ENCODE measurements around the gene MALRD1. TPM values are rescaled to one million over a fixed set of nuclear protein-coding genes. Genes with fewer than 3 reads are reported as not detected.

MALRD1 gene
- total RNA-seq, 2 experiments from 2014 or later: not detected

GRCh38 chr10:19290770-19291169 lies 242.2 kb downstream of the MALRD1 start:
- Mint-ChIP-seq H3K9me3 (peaks cover 9% of the 10 kb centered on the region), H3K4me1 (no peaks in the 10 kb centered on the region), H3K27me3 (no peaks in the 10 kb centered on the region), H3K27ac (no peak overlapping the region), H3K4me3 (no peak overlapping the region), H3K36me3 (ENCODE audit: low read depth) (no peaks in the 10 kb centered on the region)
- DNase-seq: no peak
- ChIA-PET POLR2A (no interaction called here), CTCF (no interaction called here)

GRCh38 chr10:19294233-19294632 lies 245.6 kb downstream of the MALRD1 start:
- Mint-ChIP-seq H3K4me3 (no peak overlapping the region), H3K9me3 (peaks cover 5% of the 10 kb centered on the region), H3K36me3 (ENCODE audit: low read depth) (no peaks in the 10 kb centered on the region), H3K4me1 (no peaks in the 10 kb centered on the region), H3K27ac (no peak overlapping the region), H3K27me3 (no peaks in the 10 kb centered on the region)
- ChIA-PET CTCF (no interaction called here), POLR2A (no interaction called here)
- no peak for DNase-seq

GRCh38 chr10:19299645-19300044 lies 251.0 kb downstream of the MALRD1 start:
- Mint-ChIP-seq H3K4me1 (no peaks in the 10 kb centered on the region), H3K4me3 (no peak overlapping the region), H3K27me3 (no peaks in the 10 kb centered on the region), H3K36me3 (ENCODE audit: low read depth) (no peaks in the 10 kb centered on the region), H3K27ac (no peak overlapping the region), H3K9me3 (peaks cover 4% of the 10 kb centered on the region)
- DNase-seq: no peak
- ChIA-PET CTCF (no interaction called here), POLR2A (no interaction called here)

- Mint-ChIP-seq H3K36me3 (ENCODE audit: low read depth) (no peaks in the 10 kb centered on the region), H3K4me1 (no peaks in the 10 kb centered on the region), H3K27me3 (no peaks in the 10 kb centered on the region), H3K9me3 (peaks cover 4% of the 10 kb centered on the region), H3K27ac (no peak overlapping the region), H3K4me3 (no peak overlapping the region)
- ChIA-PET CTCF (no interaction called here), POLR2A (no interaction called here)
- DNase-seq: no peak
These were observed 253.5 kb downstream of the MALRD1 start for GRCh38 chr10:19302117-19302516.

GRCh38 chr10:19310066-19310465 lies 261.5 kb downstream of the MALRD1 start:
- no peaks in the 10 kb centered on the region for H3K4me1 Mint-ChIP-seq
- no peak overlapping the region for H3K4me3 Mint-ChIP-seq
- H3K27me3 Mint-ChIP-seq: no peaks in the 10 kb centered on the region
- ChIA-PET POLR2A (no interaction called here), CTCF (no interaction called here)
- H3K9me3 Mint-ChIP-seq: no peaks in the 10 kb centered on the region
- no peaks in the 10 kb centered on the region for H3K36me3 Mint-ChIP-seq (ENCODE audit: low read depth)
- no peak for DNase-seq
- H3K27ac Mint-ChIP-seq: no peak overlapping the region

- Mint-ChIP-seq H3K27me3 (no peaks in the 10 kb centered on the region), H3K9me3 (no peaks in the 10 kb centered on the region), H3K27ac (no peak overlapping the region), H3K4me1 (no peaks in the 10 kb centered on the region), H3K36me3 (ENCODE audit: low read depth) (no peaks in the 10 kb centered on the region), H3K4me3 (no peak overlapping the region)
- DNase-seq: no peak
- CTCF ChIA-PET: no interaction called here
- POLR2A ChIA-PET: no interaction called here
These were observed 267.7 kb downstream of the MALRD1 start for GRCh38 chr10:19316204-19316870.

GRCh38 chr10:19317952-19318351 lies 269.4 kb downstream of the MALRD1 start:
- no peaks in the 10 kb centered on the region for H3K4me1 Mint-ChIP-seq
- H3K27me3 Mint-ChIP-seq: no peaks in the 10 kb centered on the region
- ChIA-PET POLR2A (no interaction called here), CTCF (no interaction called here)
- no peak for DNase-seq
- no peaks in the 10 kb centered on the region for H3K9me3 Mint-ChIP-seq
- no peaks in the 10 kb centered on the region for H3K36me3 Mint-ChIP-seq (ENCODE audit: low read depth)
- H3K27ac Mint-ChIP-seq: no peak overlapping the region
- H3K4me3 Mint-ChIP-seq: no peak overlapping the region

- H3K4me3 Mint-ChIP-seq: no peak overlapping the region
- no peaks in the 10 kb centered on the region for H3K36me3 Mint-ChIP-seq (ENCODE audit: low read depth)
- H3K9me3 Mint-ChIP-seq: peaks cover 3% of the 10 kb centered on the region
- H3K4me1 Mint-ChIP-seq: no peaks in the 10 kb centered on the region
- ChIA-PET POLR2A (no interaction called here), CTCF (no interaction called here)
- no peaks in the 10 kb centered on the region for H3K27me3 Mint-ChIP-seq
- no peak overlapping the region for H3K27ac Mint-ChIP-seq
- no peak for DNase-seq
These were observed 277.0 kb downstream of the MALRD1 start for GRCh38 chr10:19325581-19325980.

GRCh38 chr10:19328582-19328981 lies 280.0 kb downstream of the MALRD1 start:
- Mint-ChIP-seq H3K4me3 (no peak overlapping the region), H3K27me3 (no peaks in the 10 kb centered on the region), H3K4me1 (no peaks in the 10 kb centered on the region), H3K27ac (no peak overlapping the region), H3K36me3 (ENCODE audit: low read depth) (no peaks in the 10 kb centered on the region), H3K9me3 (peaks cover 6% of the 10 kb centered on the region)
- ChIA-PET POLR2A (no interaction called here), CTCF (no interaction called here)
- no peak for DNase-seq

- ChIA-PET POLR2A (no interaction called here), CTCF (no interaction called here)
- Mint-ChIP-seq H3K27me3 (no peaks in the 10 kb centered on the region), H3K27ac (no peak overlapping the region), H3K4me3 (no peak overlapping the region), H3K9me3 (peaks cover 6% of the 10 kb centered on the region), H3K36me3 (ENCODE audit: low read depth) (no peaks in the 10 kb centered on the region), H3K4me1 (no peaks in the 10 kb centered on the region)
- DNase-seq: no peak
These were observed 280.9 kb downstream of the MALRD1 start for GRCh38 chr10:19329475-19329874.

GRCh38 chr10:19332304-19332703 lies 283.7 kb downstream of the MALRD1 start:
- H3K4me3 Mint-ChIP-seq: no peak overlapping the region
- no peak overlapping the region for H3K27ac Mint-ChIP-seq
- ChIA-PET POLR2A (no interaction called here), CTCF (interaction anchor here (0.6 kb wide), 1 partner anchor 408 kb away, joined by 5 read pairs; no protein-coding TSS in a partner anchor)
- no peak for DNase-seq
- no peaks in the 10 kb centered on the region for H3K27me3 Mint-ChIP-seq
- no peaks in the 10 kb centered on the region for H3K4me1 Mint-ChIP-seq
- peaks cover 7% of the 10 kb centered on the region for H3K9me3 Mint-ChIP-seq
- no peaks in the 10 kb centered on the region for H3K36me3 Mint-ChIP-seq (ENCODE audit: low read depth)

- ChIA-PET POLR2A (no interaction called here), CTCF (no interaction called here)
- peaks cover 5% of the 10 kb centered on the region for H3K9me3 Mint-ChIP-seq
- no peaks in the 10 kb centered on the region for H3K4me1 Mint-ChIP-seq
- H3K27ac Mint-ChIP-seq: no peak overlapping the region
- H3K36me3 Mint-ChIP-seq (ENCODE audit: low read depth): no peaks in the 10 kb centered on the region
- no peak overlapping the region for H3K4me3 Mint-ChIP-seq
- no peak for DNase-seq
- no peaks in the 10 kb centered on the region for H3K27me3 Mint-ChIP-seq
These were observed 285.0 kb downstream of the MALRD1 start for GRCh38 chr10:19333631-19334030.

- DNase-seq: no peak
- Mint-ChIP-seq H3K9me3 (peaks cover 8% of the 10 kb centered on the region), H3K36me3 (ENCODE audit: low read depth) (no peaks in the 10 kb centered on the region), H3K27me3 (no peaks in the 10 kb centered on the region), H3K27ac (no peak overlapping the region), H3K4me1 (no peaks in the 10 kb centered on the region), H3K4me3 (no peak overlapping the region)
- CTCF ChIA-PET: no interaction called here
- POLR2A ChIA-PET: no interaction called here
These were observed 299.0 kb downstream of the MALRD1 start for GRCh38 chr10:19347621-19348020.

- Mint-ChIP-seq H3K36me3 (ENCODE audit: low read depth) (no peaks in the 10 kb centered on the region), H3K9me3 (peaks cover 4% of the 10 kb centered on the region), H3K4me3 (no peak overlapping the region), H3K27me3 (no peaks in the 10 kb centered on the region), H3K27ac (no peak overlapping the region), H3K4me1 (no peaks in the 10 kb centered on the region)
- CTCF ChIA-PET: no interaction called here
- no peak for DNase-seq
- POLR2A ChIA-PET: no interaction called here
These were observed 318.6 kb downstream of the MALRD1 start for GRCh38 chr10:19367176-19367575.

GRCh38 chr10:19373988-19374387 lies 325.4 kb downstream of the MALRD1 start:
- Mint-ChIP-seq H3K27ac (no peak overlapping the region), H3K9me3 (peaks cover 8% of the 10 kb centered on the region), H3K36me3 (ENCODE audit: low read depth) (no peaks in the 10 kb centered on the region), H3K4me3 (no peak overlapping the region), H3K27me3 (no peaks in the 10 kb centered on the region), H3K4me1 (no peaks in the 10 kb centered on the region)
- DNase-seq: no peak
- POLR2A ChIA-PET: no interaction called here
- CTCF ChIA-PET: no interaction called here
